Caco-2 (cell line): ENCODE measurements around the gene SHB. TPM values are rescaled to one million over a fixed set of nuclear protein-coding genes. Genes with fewer than 3 reads are reported as not detected.

ENCODE experiments used
- BruUV-seq: library from RNA; stranded (reverse); fragments of 400-500 nt; replicated peaks from 2 replicates; lab custom pipeline; 2021; lab: Mats Ljungman, UMichigan
- CTCF ChIA-PET: fragments of 300-600 bp; sonication (Branson Sonifier 250); formaldehyde crosslinking; loops from one replicate; lab custom pipeline; 2022; ENCODE audit warnings: antibody characterized with exemption; lab: Charles Lee
- POLR2A ChIA-PET: fragments of 300-600 bp; sonication (Branson Sonifier 250); formaldehyde crosslinking; loops from one replicate; lab custom pipeline; 2022; ENCODE audit warnings: antibody characterized with exemption; lab: Charles Lee
- DNase-seq, 2 experiments: peaks; one replicate each; pipeline versions ENCODE4 v3.0.0 to v3.0.0-alpha.2; 2020 to 2022
- H3K27me3 ChIP-seq: replicated peaks from 2 replicates; pipeline ENCODE4 v1.6.0; 2011; ENCODE audit warnings: low read length; ENCODE audit not compliant: control insufficient read depth, insufficient read depth
- H3K36me3 ChIP-seq: 2 replicates; pipeline ENCODE4 v1.5.1; 2011; ENCODE audit warnings: low read length; ENCODE audit not compliant: control insufficient read depth, insufficient read depth
- H3K4me1 ChIP-seq: fragments of 250-450 bp; sonication (Bioruptor Pico); 2 replicates; pipeline ENCODE4 v1.5.1; 2020; ENCODE audit warnings: mild to moderate bottlenecking
- H3K4me3 ChIP-seq: 2 replicates; pipeline ENCODE4 v1.5.1; 2011; ENCODE audit warnings: low read depth, mild to moderate bottlenecking, control low read depth, low read length
- H3K9me3 ChIP-seq: fragments of 250-450 bp; sonication (Bioruptor Pico); 2 replicates; pipeline ENCODE4 v1.5.1; 2020; ENCODE audit warnings: mild to moderate bottlenecking, moderate library complexity
- H3K27ac Mint-ChIP-seq: one replicate; pipeline ENCODE4 v1.8.0; 2022; ENCODE audit warnings: mixed read lengths; ENCODE audit not compliant: unreplicated experiment
- H3K27me3 Mint-ChIP-seq: one replicate; pipeline ENCODE4 v1.8.0; 2022; ENCODE audit warnings: mixed read lengths; ENCODE audit not compliant: insufficient read depth, unreplicated experiment
- H3K36me3 Mint-ChIP-seq: one replicate; pipeline ENCODE4 v1.8.0; 2022; ENCODE audit warnings: mild to moderate bottlenecking, mixed read lengths; ENCODE audit not compliant: insufficient read depth, unreplicated experiment
- H3K4me1 Mint-ChIP-seq: one replicate; pipeline ENCODE4 v1.8.0; 2022; ENCODE audit warnings: low read depth, mixed read lengths; ENCODE audit not compliant: unreplicated experiment
- H3K4me3 Mint-ChIP-seq: one replicate; pipeline ENCODE4 v1.8.0; 2022; ENCODE audit warnings: mild to moderate bottlenecking, moderate library complexity, mixed read lengths; ENCODE audit not compliant: unreplicated experiment
- H3K9me3 Mint-ChIP-seq: one replicate; pipeline ENCODE4 v1.8.0; 2022; ENCODE audit warnings: mixed read lengths; ENCODE audit not compliant: unreplicated experiment
- intact Hi-C: fragments of 100-400 bp; cut with micrococcal nuclease; formaldehyde crosslinking; loops from one replicate; pipeline ENCODE4 v1.10.0; 2022; ENCODE audit not compliant: unreplicated experiment
- total RNA-seq: library from RNA; stranded (reverse); gene quantifications from 2 replicates; pipeline ENCODE4 v1.2.3, GENCODE V29; 2022
- TF ChIP-seq, protein P1 (sequence below), 2 experiments: fragments of 200-600 bp in 1 of 2; IDR thresholded peaks; 1 replicate in 1 of 2; 2 replicates in 1 of 2; pipeline versions ENCODE4 v1.5.1 to v1.8.0; 2011 to 2022; ENCODE audit warnings: antibody characterized with exemption in 1 of 2, control low read depth in 1 of 2, inconsistent platforms in 1 of 2, low read depth in 1 of 2, low read length in 1 of 2, mild to moderate bottlenecking in 1 of 2, moderate library complexity in 1 of 2; ENCODE audit not compliant: insufficient read depth in 1 of 2, severe bottlenecking in 1 of 2, unreplicated experiment in 1 of 2

SHB gene
- total RNA-seq, 1 experiment from 2014 or later = 18.3 TPM

DNA sequence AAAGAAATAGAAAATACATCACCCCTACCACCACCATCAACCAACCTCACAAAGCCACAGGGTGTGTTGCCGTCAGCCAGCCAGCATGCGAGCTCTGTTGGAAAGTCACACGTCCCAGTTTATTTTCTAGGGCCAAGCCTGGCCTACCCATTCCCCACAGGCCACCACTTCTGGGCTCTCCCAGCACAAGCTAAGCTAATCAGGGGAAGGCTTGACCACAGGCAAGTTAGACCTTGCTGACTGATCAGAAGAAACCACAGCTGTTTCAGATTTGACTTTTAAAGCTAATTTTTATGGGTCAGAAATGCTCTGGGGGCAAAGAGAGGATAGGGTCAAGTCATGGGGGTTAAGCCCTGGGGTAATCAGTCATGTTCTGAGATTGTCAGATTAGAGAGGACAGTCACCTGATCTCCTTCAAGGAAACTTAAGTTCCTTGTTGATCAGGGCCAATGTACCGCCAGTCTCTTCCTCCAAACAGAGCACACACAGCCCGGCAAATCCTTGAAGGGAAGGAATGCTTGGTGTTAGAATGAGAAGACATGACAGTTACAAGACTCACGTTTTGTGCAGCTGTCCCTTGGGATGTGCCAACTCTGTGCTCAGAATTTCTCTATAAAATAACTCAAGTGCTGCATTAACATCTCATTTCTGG, 7.6 kb downstream of the SHB start:
- no peak overlapping the region for H3K27ac Mint-ChIP-seq
- no peak overlapping the region for H3K4me3 ChIP-seq
- H3K9me3 Mint-ChIP-seq = no peaks in the 10 kb centered on the region
- ChIA-PET POLR2A (interaction anchor here (0.9 kb wide), 1 partner anchor 9 kb away, joined by 4 read pairs; no protein-coding TSS in a partner anchor), CTCF (no interaction called here)
- no TSS peak for BruUV-seq
- no peak for DNase-seq
- intact Hi-C loops = no loop called here
- peaks cover 35% of the 10 kb centered on the region for H3K4me1 ChIP-seq
- no peaks in the 10 kb centered on the region for H3K9me3 ChIP-seq
- TF ChIP-seq, protein P1, sequence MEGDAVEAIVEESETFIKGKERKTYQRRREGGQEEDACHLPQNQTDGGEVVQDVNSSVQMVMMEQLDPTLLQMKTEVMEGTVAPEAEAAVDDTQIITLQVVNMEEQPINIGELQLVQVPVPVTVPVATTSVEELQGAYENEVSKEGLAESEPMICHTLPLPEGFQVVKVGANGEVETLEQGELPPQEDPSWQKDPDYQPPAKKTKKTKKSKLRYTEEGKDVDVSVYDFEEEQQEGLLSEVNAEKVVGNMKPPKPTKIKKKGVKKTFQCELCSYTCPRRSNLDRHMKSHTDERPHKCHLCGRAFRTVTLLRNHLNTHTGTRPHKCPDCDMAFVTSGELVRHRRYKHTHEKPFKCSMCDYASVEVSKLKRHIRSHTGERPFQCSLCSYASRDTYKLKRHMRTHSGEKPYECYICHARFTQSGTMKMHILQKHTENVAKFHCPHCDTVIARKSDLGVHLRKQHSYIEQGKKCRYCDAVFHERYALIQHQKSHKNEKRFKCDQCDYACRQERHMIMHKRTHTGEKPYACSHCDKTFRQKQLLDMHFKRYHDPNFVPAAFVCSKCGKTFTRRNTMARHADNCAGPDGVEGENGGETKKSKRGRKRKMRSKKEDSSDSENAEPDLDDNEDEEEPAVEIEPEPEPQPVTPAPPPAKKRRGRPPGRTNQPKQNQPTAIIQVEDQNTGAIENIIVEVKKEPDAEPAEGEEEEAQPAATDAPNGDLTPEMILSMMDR (IDR thresholded peaks at IDR 0.05; ENCODE audit: insufficient read depth in 1 of 2, low read depth in 1 of 2, low read length in 1 of 2, severe bottlenecking in 1 of 2, unreplicated experiment in 1 of 2) = no peak
- H3K4me1 Mint-ChIP-seq = peaks cover 48% of the 10 kb centered on the region
- H3K36me3 Mint-ChIP-seq = peaks cover 22% of the 10 kb centered on the region
- no peaks in the 10 kb centered on the region for H3K27me3 ChIP-seq
- H3K27me3 Mint-ChIP-seq = no peaks in the 10 kb centered on the region
- no peaks in the 10 kb centered on the region for H3K36me3 ChIP-seq
- H3K4me3 Mint-ChIP-seq = no peak overlapping the region

DNA sequence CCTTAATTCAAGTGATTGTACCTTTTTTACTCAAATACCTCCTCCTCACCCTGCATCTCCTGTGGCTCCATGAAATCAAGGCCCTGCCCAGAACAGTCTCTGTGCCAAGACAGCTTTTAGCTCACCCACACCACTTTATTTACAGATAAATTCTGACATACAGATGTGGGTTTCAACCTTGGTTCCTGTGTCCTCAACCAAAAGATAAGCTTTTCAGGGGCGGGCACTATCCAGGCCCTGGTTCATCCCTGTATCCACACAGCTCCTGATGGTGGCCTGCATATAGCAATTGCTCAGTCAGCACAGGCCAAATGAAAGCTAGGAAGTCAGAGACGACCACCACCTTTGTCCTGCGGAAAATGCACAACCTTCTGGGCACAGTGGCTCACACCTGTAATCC, 8.3 kb downstream of the SHB start:
- Histone ChIP-seq H3K9me3 (no peaks in the 10 kb centered on the region), H3K36me3 (no peaks in the 10 kb centered on the region), H3K4me3 (no peak overlapping the region), H3K27me3 (no peaks in the 10 kb centered on the region), H3K4me1 (peaks cover 27% of the 10 kb centered on the region)
- peaks cover 15% of the 10 kb centered on the region for H3K36me3 Mint-ChIP-seq
- BruUV-seq = no TSS peak
- H3K27ac Mint-ChIP-seq = no peak overlapping the region
- ChIA-PET CTCF (interaction anchor here (0.6 to 0.7 kb wide), 2 partner anchors 147 to 668 kb away, joined by 3 read pairs; no protein-coding TSS in a partner anchor), POLR2A (interaction anchor here (0.9 kb wide), 1 partner anchor 9 kb away, joined by 4 read pairs; no protein-coding TSS in a partner anchor)
- H3K4me3 Mint-ChIP-seq = no peak overlapping the region
- no peak for DNase-seq
- no peaks in the 10 kb centered on the region for H3K27me3 Mint-ChIP-seq
- intact Hi-C loops = no loop called here
- H3K9me3 Mint-ChIP-seq = no peaks in the 10 kb centered on the region
- TF ChIP-seq, protein P1 (IDR thresholded peaks at IDR 0.05; ENCODE audit: insufficient read depth in 1 of 2, low read depth in 1 of 2, low read length in 1 of 2, severe bottlenecking in 1 of 2, unreplicated experiment in 1 of 2) = no peak
- H3K4me1 Mint-ChIP-seq = peaks cover 44% of the 10 kb centered on the region

DNA sequence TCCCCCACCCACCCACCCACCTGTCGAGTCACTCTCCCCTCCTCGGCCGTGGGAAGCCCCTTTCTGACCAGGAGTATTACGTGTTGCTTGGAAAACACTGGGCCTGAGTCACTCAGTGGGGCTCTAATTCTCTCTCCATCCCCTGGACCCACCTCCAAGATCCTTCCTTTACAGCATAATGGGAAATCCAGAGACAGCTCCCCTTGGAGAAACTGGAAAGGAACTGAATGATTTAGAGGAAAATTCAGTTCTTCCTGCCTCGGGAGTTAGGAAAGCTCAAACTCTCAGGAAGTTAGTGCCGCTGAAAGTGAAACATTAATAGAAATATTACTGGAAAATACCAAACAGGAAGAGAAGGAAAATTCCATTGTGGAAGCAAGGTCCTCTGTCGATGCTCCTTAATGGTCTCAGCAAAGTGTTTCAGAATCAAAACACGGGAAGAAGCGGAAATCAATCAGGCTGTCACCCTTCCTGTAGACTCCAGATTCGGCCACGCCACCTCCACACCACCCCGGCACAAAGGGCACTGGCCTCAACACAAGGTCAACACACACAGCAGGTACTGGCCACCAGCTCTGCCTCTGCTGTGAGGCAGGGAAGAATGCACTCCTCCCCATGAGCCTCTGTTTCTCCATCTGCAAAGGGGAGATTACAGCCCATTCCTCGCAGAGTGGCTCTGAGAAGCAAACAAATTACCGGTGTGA, 9.6 kb downstream of the SHB start:
- H3K36me3 ChIP-seq = no peaks in the 10 kb centered on the region
- H3K27me3 ChIP-seq = no peaks in the 10 kb centered on the region
- Mint-ChIP-seq H3K36me3 (peaks cover 6% of the 10 kb centered on the region), H3K27ac (no peak overlapping the region), H3K9me3 (no peaks in the 10 kb centered on the region), H3K4me3 (no peak overlapping the region), H3K4me1 (peaks cover 36% of the 10 kb centered on the region), H3K27me3 (no peaks in the 10 kb centered on the region)
- peaks cover 18% of the 10 kb centered on the region; the same call in 1 of the 2 replicates for H3K4me1 ChIP-seq
- CTCF ChIA-PET = no interaction called here
- no TSS peak for BruUV-seq
- no peaks in the 10 kb centered on the region for H3K9me3 ChIP-seq
- TF ChIP-seq, protein P1 (IDR thresholded peaks at IDR 0.05; ENCODE audit: insufficient read depth in 1 of 2, low read depth in 1 of 2, low read length in 1 of 2, severe bottlenecking in 1 of 2, unreplicated experiment in 1 of 2) = no peak
- POLR2A ChIA-PET = no interaction called here
- H3K4me3 ChIP-seq = no peak overlapping the region
- no peak for DNase-seq
- intact Hi-C loops = no loop called here
